IPS DF 19.7 (cell line): ENCODE results near the gene SRP9.
"Not testable (repeated sequence)": the region's sequence is repeated elsewhere in the genome, so short reads cannot be mapped to it uniquely, and the experiment has no call there.

Source experiments
- DNase-seq: peaks from one replicate; pipeline ENCODE4 v3.0.0-alpha.2; 2013; ENCODE audit warnings: low read depth, low spot score

SRP9 gene

GRCh38 chr1:225814381-225814780, 36.8 kb downstream of the SRP9 start:
- no peak for DNase-seq

- DNase-seq: not testable (repeated sequence)
Measured at GRCh38 chr1:225815090-225815489, 37.5 kb downstream of the SRP9 start.

DNA sequence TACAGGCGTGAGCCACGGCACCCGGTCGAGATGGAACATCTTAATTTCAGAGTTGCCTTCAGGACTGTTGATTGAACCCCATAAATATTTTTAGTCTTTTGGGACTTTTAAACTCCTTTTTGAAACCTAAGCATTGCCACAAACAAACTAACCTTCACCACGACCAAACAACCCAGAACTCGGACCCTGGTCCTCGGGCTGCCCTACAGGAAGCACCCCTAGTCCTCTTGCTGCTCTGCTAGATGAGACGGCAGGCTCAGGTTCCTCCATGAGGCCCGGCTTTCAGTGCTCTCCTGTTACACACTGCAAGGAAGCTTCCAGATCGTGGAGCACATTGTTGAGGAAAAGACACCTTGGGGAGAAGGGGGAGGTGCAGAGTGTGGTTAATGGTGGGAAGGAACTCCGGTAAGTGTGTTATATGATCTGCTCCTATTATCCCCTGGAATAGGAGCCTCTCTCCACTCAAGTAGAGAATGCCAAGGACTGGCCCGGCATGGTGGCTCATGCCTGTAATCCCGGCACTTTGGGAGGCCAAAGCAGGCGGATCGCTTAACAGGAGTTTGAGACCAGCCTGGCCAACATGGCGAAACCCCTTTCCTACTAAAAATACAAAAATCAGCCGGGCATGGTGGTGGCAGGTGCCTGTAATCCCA, 38.0 kb downstream of the SRP9 start:
- DNase-seq: no peak

DNA sequence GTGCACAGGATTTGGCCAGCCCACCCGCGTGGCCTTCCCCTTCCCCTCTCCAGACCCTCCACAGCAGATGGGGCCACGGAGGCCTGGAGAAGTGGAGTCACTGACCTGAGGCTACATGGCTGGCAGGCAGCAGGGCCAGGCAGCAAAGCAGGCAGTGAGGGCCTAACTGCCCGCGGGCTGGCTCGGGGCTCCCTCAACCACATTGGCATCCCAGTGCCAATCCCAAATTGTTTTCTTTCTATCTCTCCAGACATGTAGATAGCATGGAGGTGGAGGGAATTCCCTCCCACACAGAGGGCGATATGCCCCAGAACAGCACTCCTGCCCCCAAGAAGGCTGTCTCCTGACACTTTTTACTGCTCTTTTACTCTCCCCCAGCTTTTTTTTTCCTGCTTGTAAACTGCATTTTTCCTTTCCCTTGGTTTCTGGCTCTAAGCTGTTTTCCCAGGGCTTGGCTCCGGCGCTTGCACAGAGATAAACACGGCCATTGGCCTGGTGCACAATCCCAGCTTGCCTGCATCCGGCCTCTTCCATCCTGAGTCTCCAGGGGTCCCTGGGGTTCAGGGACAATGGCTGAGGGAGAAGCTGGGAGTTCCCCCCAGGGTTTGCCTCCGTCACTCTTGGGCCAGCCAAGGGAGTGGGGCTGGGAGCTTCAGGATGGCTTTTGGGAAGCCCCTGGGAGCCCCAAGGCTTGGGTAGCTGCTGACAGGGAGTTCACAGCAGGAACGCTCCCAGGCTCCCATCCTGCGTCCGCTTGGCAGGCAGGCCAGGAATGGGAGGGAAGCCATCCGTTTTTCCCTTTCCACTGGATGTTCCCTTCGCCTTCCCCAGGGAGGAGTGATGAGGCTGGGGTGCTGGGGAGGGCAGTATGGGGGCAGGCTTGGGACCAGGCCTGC, 39.3 kb downstream of the SRP9 start:
- DNase-seq: no peak

DNA sequence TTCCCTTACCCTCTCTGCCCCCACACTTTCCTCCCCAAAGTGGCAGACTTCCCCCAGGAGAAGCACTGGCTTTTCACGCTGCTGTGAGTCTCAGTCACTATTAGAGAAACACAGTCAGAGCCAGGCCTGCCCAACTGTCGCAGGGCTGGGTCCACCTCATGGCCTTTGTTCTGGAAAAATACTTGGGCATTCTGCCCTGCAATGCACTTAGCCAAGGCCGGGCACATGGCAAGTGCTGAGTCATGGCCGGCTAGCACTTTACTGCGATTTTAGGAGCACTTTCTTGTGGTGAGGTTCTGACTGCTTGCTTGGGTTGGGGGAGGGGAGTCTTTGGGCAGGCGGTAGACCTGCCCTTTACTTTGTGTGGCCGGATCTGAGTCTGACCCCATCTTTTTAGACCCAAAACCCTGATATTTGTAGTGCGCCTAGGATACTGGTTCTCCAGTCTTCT, 40.0 kb downstream of the SRP9 start:
- DNase-seq: no peak

DNA sequence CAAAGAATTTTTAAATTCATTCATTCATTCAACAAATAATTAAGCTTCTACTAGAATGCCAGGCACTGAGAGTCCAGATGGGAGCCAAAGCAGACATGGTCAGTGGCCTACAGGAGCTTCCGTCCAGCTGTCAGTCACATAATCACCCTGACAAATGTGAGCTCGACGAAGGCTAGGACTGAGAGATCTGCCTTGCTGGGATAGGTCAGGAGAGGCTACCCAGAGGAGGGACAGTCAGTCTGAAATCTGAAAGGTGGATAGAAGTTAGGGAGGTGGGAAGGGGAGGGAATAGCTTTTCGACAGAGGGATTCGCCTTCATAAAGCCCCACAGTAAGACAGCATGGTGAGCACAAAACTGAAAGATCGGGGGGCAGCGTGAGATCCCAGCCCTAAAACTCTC, 40.6 kb downstream of the SRP9 start:
- no peak for DNase-seq

DNA sequence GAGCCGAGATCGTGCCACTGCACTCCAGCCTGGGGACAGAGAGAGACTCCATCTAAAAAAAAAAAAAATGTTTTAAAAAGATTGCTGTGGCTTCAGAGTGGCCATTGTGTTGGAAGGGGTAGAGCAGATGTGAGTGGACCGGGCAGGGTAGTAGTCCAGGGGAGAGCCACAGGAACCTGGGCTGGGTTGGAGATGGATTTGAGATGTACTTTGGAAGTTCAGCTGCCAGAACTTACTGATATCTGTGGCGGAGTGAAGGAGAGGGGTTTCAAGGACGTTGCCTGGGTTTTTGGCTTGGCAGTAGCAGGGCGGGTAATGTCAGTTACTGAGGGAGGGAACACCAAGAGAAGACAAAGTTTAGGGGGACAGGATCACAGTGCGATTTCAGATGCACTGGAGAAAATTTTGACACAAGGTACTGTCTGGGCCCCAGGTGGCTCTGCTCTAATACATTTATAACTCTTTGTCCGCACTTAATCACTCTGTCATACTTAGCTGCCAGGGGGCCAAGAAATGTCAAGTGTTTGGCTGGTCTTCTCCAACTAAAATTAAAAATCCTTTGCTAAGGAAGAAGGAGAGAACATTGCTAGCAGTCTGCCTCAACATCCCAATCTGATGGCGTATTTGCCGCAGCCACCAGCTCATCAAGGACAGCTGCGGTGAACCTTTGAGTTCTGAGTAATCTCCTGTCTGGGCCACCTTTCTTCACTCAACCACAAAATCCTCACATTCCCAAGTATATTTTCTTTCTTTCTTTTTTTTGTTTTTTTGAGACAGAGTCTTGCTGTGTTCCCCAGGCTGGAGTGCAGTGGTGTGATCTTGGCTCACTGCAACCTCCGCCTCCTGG, 41.9 kb downstream of the SRP9 start:
- DNase-seq: no peak

DNA sequence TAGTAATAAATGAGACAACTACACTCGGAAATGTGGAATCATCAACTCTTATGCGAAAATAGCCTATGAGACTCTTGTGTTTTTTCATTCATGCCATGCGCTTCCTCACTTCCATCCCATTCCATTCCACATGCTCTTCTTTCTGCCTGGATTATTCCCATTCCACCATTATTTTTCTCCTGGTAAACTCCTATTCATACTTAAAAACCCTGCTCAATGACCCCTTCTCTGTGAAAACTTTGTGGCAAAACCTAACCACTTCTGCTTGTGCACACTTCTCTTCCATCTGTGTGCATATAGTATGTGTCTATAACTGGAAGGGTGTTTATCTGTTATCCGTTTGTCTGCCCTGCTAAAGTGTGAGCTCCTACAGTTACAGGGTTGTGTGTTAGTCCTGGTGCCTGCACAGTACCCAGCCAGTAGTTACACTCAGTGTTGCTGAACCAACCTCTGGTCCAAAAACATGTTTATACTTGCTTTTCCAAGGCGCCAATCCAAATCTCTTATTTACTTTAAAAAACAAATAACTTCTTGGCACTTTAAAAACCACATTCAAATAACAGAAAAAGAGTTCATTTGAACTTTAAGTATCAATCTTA, 43.0 kb downstream of the SRP9 start:
- no peak for DNase-seq

DNA sequence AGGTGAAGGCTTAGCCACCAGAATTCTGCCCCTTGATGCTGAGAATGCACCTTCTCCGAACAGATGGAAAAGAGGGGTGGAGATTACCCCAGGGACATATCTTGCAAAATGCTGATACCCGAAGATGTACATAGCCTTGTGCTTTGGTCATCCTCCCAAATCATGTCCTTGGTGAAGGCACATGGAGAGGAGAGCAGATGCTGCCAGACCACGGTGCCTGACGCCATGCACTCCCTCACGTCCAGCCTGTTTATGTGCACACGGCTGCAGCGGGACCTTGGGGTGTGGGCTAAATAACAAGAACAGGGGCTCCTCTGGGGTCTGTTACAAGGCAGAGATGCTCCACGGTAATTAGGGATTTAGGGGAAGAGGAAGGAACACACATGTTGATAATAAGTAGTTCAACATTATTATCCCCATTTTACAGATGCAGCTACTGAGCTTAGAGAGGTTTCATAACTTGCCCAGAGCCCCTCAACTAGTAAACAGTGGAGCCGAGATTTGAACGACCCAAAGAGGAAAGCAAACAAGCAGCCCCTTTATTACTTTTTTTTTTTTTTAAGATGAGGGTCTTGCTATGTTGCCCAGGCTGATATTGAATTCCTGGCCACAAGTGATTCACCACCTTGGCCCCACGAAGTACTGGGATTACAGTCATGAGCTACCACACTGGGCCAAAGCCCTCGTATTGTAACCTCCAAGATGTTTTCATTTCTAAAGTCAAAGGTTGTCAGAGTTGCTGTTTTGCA, 45.2 kb downstream of the SRP9 start:
- DNase-seq: no peak

GRCh38 chr1:225823811-225824261, 46.2 kb downstream of the SRP9 start:
- DNase-seq: no peak

- no peak for DNase-seq
Measured at GRCh38 chr1:225824533-225824941, 46.9 kb downstream of the SRP9 start.

DNA sequence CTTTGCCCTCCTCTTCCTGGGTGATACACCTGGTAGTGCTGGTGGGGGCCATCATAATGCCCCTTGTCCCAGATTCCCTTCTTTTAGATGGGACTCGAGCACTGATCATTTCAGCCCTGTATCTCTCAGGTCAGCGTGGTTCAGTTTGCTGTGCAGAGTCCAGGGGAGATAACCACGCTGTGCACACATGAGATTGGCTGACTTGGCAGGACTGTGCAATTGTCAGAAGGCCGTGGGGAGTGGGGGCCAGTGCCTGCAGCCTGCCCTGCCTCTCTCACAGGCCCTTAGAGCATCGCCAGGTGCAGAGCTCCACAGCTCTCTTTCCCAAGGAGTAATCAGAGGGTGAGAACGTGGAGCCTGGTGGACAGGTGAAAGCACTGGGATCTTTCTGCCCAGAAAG, 47.5 kb downstream of the SRP9 start:
- no peak for DNase-seq

DNA sequence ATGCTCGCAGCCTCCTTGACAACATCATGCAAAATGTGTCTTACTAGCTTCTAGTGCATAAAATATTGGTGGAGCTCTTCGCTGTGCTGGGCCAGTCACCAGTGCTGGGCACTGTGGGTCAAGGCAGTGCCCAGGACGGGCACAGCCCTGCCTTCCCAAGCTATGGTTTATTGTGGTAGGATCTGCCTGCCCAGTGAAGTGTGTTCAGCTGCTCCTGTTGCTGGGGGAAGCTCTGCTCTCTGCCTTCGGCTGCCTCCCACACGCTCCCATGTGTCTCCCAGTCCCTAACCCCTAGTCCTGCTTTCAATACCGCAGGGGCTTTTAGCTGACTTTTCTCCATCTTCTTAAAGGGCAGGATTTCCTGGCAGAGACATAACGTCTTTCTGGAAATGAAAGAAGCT, 48.0 kb downstream of the SRP9 start:
- no peak for DNase-seq

GRCh38 chr1:225827076-225827475, 49.5 kb downstream of the SRP9 start:
- no peak for DNase-seq

- DNase-seq: no peak
Measured at GRCh38 chr1:225828706-225829345, 51.2 kb downstream of the SRP9 start.

- DNase-seq: no peak
Measured at GRCh38 chr1:225830841-225831240, 53.2 kb downstream of the SRP9 start.

DNA sequence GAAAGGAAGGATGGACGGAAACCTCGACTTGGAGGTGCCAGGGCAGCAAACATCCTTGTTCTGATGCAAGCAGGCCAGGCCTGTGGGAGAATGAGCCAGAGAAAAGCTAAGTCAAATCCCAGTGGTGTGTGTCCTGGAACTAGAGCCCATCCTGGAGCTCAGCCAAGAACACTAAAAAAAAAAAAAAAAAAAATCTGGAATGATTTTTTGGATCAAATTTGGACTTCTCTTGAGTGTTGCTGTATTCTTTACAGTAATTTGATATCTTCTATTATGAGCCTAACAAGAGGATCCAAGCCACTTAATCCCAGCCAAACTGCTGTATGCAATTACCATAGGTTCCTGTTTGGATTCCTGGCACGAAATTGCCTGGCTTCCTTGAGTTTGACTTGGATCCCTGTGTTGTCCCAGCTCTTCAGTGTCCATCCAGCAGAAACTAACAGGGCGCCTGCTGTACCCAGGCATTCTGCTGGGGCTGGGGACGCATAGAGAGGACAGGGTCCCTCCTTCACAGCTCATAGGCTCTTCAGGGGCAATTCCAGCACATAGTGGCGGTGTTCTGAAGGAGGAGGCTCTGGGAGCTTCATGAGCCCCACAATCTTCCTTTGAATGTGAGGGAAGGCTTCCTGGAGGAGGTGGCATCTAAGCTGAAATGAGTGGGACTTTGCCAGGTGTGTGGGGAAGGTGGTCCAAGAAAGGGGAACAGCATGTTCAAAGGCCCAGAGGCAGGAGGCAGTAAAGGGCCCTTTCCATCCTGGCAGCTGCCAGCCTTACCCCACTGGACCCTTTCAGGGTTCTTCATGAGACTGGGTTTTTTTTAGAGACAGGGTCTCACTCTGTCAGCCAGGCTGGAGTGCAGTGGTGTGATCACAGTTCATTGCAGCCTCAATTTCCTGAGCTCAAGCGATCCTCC, 57.0 kb downstream of the SRP9 start:
- DNase-seq: no peak

- no peak for DNase-seq
Measured at GRCh38 chr1:225835856-225836255, 58.2 kb downstream of the SRP9 start.

GRCh38 chr1:225836296-225836695, 58.7 kb downstream of the SRP9 start:
- not testable (repeated sequence) for DNase-seq
